Activated T-cell treated with anti-CD3 and anti-CD28 coated beads for 4 hours (primary cell): ENCODE measurements around the gene AOPEP.

Experiments
- DNase-seq: peaks from one replicate; pipeline ENCODE4 v3.0.0-alpha.2; 2020

AOPEP gene

DNA sequence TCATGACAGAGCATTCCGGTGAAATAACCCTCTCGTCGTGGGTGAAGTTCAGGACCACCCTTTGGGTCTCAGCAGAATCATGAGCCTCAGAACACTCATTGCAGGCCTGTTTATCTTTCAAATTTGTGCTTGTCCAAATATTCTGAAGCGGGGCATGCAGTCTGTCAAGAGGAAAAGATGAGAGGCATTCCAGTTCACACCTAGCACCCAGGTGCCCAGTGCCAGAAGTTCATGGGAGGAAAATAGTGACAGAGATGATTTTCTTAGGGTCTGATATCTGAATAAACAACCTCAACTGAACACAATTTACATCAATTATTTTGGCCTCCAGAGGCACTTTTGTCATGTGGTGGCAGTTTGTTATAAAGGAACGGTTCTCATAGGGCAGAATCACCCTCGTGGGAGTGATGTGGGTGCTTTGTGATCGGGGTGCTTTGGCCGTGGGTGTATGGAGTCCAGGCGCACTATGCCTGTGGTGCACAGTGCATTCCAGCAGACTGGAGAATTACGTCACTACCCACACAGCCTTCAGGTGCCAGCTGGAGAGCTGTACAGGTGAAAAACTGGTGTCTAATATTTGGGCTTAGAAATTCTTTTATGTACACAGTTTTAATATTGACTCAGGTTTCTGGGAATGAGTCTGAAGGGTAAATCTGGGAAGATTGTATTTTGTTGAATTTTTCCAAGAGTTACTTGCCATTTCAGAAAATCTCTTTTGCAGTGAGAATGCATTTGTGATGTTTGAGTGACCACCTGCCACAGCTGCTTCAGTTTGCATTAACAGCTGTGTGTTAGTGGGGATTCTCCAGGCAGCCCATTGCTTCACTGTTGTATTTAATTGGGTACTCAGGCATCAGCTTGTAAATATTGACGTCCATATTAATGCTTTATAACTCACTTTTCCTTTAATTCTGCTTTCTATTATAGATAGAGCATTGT lies 301.7 kb downstream of the AOPEP start:
- DNase-seq: no peak

- DNase-seq: no peak
Measured at GRCh38 chr9:95028853-95029219, 302.3 kb downstream of the AOPEP start.

DNA sequence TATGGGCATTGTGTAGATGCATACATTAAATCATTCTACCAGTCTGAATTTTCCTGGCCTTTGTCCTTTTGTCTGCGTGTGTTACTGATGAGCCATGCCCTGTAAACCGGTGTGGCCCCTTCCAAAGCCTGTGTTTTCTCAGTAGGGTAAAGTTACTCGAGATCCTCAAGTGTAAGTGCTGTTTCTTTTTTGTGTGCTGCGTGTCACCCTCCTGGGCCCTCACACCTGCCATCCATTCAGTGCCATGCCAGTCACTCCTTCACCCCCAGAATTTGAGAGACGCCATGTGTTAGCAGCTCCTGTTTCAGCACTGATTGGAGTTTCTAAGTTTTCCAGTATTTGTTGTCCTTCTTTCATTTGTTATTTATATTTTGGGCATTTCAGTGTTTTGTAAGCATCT lies 302.8 kb downstream of the AOPEP start:
- DNase-seq: no peak

- DNase-seq: no peak
Measured at GRCh38 chr9:95029720-95030119, 303.2 kb downstream of the AOPEP start.

- DNase-seq: no peak
Measured at GRCh38 chr9:95030344-95030743, 303.8 kb downstream of the AOPEP start.

DNA sequence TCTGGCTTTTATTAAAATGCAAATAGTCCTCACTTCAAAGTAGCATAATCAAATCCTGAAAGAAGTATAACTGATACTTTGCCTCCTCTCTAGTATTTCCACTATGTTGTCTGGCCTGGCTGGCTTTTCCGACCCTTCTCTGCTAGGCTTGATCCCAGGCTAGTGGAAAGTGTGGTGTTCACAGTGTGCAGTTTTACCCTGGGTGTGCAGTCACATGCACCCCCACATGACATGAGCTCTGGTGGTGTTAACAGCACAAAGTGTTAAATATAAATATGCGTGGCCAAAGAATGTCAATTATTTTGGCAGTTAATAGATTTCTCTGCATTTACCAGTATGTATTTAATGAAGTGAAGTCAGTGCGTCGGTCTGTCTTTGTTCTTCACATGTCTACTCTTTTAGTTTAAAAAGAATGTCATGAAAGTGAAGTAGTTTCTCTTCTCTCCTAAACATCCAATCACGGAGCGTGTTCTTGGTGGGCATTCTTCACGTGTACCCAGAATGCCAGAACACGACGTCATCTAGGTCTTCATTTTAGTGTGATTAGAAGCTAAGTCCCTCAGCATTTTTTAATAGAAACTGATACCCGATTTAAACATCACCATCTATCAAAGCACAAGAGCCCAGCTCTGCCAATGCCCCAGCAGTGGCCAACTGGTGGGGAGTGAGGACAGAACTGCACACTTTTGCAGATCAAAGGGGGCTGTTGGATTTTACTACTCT lies 304.6 kb downstream of the AOPEP start:
- DNase-seq: no peak

GRCh38 chr9:95031711-95032461 lies 305.4 kb downstream of the AOPEP start:
- DNase-seq: no peak

GRCh38 chr9:95032580-95033341 lies 306.3 kb downstream of the AOPEP start:
- DNase-seq: no peak

DNA sequence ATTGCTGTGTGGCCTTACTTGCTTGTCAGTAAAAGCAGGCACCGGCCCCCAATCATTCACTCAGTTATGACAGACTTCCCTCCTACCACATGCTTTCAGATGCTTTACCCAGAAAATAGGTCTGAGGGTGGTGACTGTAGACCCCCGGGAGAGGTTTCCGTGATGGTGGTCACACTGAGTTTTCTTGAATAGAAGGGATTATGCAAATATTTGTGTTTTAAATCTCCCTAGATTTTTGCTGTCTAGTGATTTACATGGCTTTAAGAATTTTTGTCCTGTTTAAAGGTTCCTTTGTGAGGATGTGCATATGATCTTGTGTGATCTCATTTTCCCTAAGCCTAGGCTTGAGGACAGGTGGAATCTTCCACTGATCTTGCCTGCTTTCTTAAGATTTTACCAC lies 309.3 kb downstream of the AOPEP start:
- DNase-seq: no peak

DNA sequence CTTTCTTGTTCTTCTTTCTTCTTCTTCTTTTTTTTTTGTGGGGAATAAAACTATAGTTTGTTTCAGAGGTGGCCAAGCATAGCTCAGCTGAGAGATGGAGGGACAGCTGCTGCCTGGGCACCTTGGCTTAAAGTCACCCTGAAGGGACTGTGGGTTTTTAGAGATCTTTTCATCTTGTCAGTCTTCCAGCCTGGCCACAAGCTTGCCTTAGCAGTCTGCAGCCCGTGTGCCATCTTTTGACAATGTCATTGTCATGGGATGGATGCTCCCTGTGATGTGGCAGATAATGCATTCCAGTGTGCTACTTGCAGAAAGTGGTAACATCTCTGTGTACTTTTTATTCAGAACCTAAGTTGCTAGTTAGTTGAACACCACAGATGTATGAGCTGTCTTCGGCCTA lies 310.2 kb downstream of the AOPEP start:
- DNase-seq: no peak

DNA sequence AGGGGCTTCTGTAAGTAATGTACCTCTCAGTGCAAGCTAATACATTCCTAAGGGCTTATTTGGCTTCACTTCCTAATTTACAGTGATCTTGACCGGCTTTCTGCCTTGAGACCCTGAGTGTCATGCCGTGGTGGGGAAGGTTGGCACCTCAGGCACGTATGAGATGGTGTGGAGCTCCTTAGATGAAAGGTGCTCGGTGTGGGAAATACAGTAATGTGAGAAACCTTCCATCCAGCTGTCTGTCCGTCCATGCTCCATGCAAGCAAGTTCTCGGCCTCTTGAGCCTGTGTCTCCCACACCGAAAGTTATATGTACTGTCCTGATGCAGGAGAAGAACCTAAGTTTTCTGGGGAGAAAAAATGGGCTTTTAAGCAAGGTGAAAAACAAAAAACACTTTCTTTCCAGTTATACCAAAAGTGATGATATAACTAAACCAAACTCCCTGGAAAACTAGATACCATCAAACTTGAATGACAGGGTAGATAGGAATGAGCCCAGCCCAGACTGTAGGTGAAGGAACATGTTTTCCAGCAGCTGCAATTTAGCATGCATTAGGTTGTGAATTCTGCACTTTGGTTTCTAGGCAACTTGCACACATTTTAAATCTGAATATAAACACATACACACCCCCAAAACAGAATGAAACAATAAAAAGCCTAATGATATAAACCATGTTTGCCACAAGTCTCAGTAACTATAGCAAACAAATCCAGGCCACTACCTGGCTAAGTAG lies 311.5 kb downstream of the AOPEP start:
- no peak for DNase-seq

DNA sequence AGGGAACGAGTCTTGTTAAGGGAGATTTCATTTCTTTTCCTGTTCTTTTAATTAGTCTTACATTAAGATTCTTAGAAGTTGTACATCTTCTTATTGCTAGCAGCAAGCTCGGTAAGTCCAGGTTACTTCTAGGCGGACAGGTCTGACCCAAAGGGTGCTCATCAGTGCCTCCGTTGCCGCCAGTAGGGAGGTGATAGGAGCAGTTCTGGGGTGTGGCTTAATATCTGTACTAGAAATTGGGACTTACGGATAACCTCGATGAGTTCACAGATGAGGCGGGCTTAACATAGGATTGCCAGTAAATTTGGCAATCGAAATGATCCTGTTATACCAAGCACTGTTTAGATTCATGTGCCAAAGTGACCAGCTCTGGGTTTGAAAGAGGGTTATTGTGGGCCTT lies 312.2 kb downstream of the AOPEP start:
- DNase-seq: no peak

DNA sequence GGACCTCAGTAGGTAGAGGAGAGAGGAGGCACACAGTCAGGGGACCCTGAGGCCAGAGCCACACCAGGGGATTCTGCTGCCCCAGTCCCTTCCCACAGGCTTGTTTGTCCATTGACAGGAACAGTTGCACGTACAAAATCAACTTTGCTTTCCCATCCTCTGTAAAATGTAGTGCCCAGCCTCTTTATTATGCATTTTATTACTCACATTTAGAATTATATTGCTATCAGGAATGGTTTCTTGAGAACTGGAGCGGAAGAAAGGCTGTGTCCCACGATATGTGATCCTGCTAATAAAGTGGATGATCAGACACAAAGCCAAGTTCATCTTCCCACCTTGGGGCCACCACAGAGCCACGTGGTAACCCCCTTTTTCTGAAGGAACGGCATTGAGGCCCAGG lies 313.6 kb downstream of the AOPEP start:
- DNase-seq: no peak

- DNase-seq: no peak
Measured at GRCh38 chr9:95043826-95044225, 317.3 kb downstream of the AOPEP start.

GRCh38 chr9:95044731-95045508 lies 318.4 kb downstream of the AOPEP start:
- DNase-seq: no peak

- no peak for DNase-seq
Measured at GRCh38 chr9:95045751-95046150, 319.3 kb downstream of the AOPEP start.

DNA sequence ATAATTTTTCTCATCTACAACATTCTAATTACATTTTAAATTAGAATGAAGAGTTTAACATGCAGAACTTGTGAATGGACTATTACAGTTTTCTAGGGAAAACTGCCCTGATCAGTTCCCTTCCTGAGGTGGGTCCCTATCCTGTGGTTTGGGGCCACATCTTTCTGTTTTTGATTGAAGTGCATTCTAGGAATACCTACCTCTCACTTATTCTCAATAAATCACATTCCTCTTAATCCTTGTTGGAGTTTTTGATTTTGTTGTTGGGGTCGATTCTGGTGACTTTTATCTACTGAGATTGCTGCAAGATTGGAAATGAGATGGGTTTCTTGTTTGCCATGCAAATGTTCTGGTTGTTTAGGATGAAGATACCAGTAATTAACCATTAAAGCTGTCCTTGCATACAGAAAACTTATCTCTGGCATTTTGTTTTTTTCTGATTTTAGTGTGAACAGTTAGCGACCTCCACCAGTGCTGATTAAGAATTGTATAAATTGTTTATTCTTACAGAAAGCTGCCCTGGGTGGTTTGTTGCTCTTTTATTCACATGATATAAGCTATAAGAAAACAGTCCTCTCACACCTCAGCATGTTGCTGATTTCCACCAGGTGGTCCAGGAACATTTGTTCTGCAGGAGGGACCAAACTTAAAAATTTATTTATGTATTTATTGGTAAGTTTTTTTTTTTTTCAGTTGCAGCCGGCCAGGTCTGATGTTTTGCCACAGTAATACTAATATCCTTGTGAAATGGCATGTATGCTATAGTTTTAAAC lies 321.1 kb downstream of the AOPEP start:
- no peak for DNase-seq

DNA sequence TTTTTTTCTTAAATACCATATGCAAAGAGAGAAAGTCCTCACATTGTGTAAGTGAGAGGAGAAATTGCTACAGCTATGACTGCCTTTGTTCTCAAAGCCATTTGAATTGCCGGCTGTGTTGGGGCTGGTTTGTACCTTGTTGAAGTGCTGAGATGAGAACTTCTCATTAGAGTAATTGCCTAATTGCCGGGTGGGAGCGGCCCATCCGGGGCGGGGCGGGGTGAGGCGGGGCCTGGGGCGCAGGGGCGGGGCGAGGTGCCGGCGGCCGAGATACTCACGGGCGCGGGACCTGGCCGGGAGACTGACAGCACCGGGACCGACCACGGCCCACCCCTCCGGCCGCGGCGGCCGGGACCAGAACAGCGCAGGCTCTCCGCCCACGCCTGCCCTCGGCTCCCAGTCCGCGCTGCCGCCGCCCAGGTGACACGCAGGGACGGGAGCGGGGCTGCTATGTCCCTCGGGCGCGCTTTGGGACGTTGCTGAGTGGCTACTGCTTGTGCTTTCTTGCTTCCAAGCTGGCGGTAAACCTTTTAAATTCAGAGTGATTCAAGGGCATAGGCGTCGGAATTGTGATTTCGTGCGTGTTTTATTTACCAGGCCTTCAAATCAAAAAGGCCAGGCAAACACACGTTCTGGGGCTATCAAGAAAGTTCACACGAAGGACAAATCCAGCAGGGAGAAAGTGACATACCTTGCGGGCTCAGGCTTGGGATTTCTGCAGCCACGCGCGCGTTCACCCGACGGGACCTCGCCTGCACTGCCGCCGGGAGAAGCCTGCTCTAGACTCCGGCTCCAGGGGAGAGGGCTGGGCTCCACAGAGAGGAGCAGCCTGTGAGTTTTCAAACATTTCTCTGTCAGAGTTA lies 322.0 kb downstream of the AOPEP start:
- peak; percentile 41 for DNase-seq

- DNase-seq: no peak
Measured at GRCh38 chr9:95049761-95050160, 323.3 kb downstream of the AOPEP start.
